Measurements from ENCODE around the gene ST13. TPM values are rescaled to one million over a fixed set of nuclear protein-coding genes. Genes with fewer than 3 reads are reported as not detected.

ST13 gene
- total and polyA plus RNA-seq, 2 of the 4 experiments (the other 2 are of a cell fraction), result 115 to 235 TPM

- no peak for DNase-seq
- H3K4me1 ChIP-seq (ENCODE audit: control insufficient read depth, insufficient read depth, low read length), result peaks cover 2% of the 10 kb centered on the region; the same call in 1 of the 2 replicates
These were observed 42.5 kb downstream of the ST13 start for GRCh38 chr22:40813912-40814315.

More at GRCh38 chr22:40813912-40814315, 42.5 kb downstream of the ST13 start:
- Histone ChIP-seq H3K4me2 (ENCODE audit: low read depth, low read length) (no peak overlapping the region), H3K56ac (ENCODE audit: extremely low read depth, insufficient read depth, low read length) (no peak overlapping the region), H2BK5ac (ENCODE audit: low read depth, low read length, poor library complexity, severe bottlenecking) (no peak overlapping the region), H3K4ac (ENCODE audit: low read depth, low read length) (no peak overlapping the region), H3K14ac (replicated peaks; ENCODE audit: low read depth, low read length) (no peak overlapping the region), H2AK5ac (ENCODE audit: low read depth, low read length) (no peak overlapping the region), H3K27me3 (ENCODE audit: control insufficient read depth, insufficient read depth, low read length) (no peaks in the 10 kb centered on the region), H2BK15ac (ENCODE audit: low read depth, low read length) (no peak overlapping the region), H2AK9ac (replicated peaks; ENCODE audit: low read depth, low read length, poor library complexity) (no peak overlapping the region), H3K36me3 (ENCODE audit: control insufficient read depth, insufficient read depth, low read length) (no peaks in the 10 kb centered on the region), H4K5ac (ENCODE audit: low read depth, low read length) (no peak overlapping the region), H3K27ac (ENCODE audit: insufficient read depth, low read length) (no peak overlapping the region), H3K9me1 (ENCODE audit: insufficient read depth, low read length) (peaks cover 9% of the 10 kb centered on the region), H2AFZ (replicated peaks; ENCODE audit: low read length, poor library complexity) (no peak overlapping the region), H4K20me1 (ENCODE audit: insufficient read depth, low read length) (no peaks in the 10 kb centered on the region; the same call in 1 of the 2 replicates), H3K18ac (ENCODE audit: low read depth, low read length) (no peak overlapping the region), H3K4me3 (ENCODE audit: insufficient read depth, low read depth, low read length) (no peak overlapping the region), H3K9ac (ENCODE audit: low read depth, low read length) (no peak overlapping the region), H3K23ac (ENCODE audit: low read depth, low read length) (no peak overlapping the region), H4K91ac (ENCODE audit: insufficient read depth, low read depth, low read length) (no peak overlapping the region), H2BK20ac (ENCODE audit: low read depth, low read length) (no peak overlapping the region), H4K8ac (ENCODE audit: low read depth in 2 of 2, low read length in 2 of 2) (no peak overlapping the region), H2BK120ac (ENCODE audit: low read depth, low read length) (no peak overlapping the region), H3K9me3 (ENCODE audit: control insufficient read depth, insufficient read depth, low read length) (no peaks in the 10 kb centered on the region), H3K79me1 (ENCODE audit: low read depth in 1 of 2, low read length in 2 of 2) (peaks cover 55 to 61% of the 10 kb centered on the region in 2 experiments)
- TF ChIP-seq FOS (IDR thresholded peaks at IDR 0.05; ENCODE audit: low read depth, low read length) (no peak), MAFK (IDR thresholded peaks at IDR 0.05; ENCODE audit: low read depth, low read length) (no peak), POLR2A (IDR thresholded peaks at IDR 0.05; ENCODE audit: low read depth, low read length) (no peak), USF2 (IDR thresholded peaks at IDR 0.05; ENCODE audit: low read depth, low read length) (no peak), RFX5 (IDR thresholded peaks at IDR 0.05; ENCODE audit: low read depth, low read length) (no peak), BHLHE40 (IDR thresholded peaks at IDR 0.05; ENCODE audit: low read depth, low read length) (no peak), RCOR1 (IDR thresholded peaks at IDR 0.05; ENCODE audit: insufficient replicate concordance, low read length) (no peak), NFE2L2 (IDR thresholded peaks at IDR 0.05; ENCODE audit: low read depth, low read length) (no peak), RAD21 (IDR thresholded peaks at IDR 0.05; ENCODE audit: low read length) (no peak), ELK1 (IDR thresholded peaks at IDR 0.05; ENCODE audit: borderline replicate concordance, low read depth, low read length) (no peak), CHD1 (IDR thresholded peaks at IDR 0.05; ENCODE audit: low read depth, low read length) (no peak), CTCF (conservative IDR thresholded peaks at IDR 0.05; ENCODE audit: low read depth, low read length) (no peak), MAZ (IDR thresholded peaks at IDR 0.05; ENCODE audit: borderline replicate concordance, low read depth, low read length) (no peak), CEBPB (IDR thresholded peaks at IDR 0.05; ENCODE audit: low read depth, low read length) (no peak), MXI1 (IDR thresholded peaks at IDR 0.05; ENCODE audit: borderline replicate concordance, low read depth, low read length) (no peak), SMC3 (IDR thresholded peaks at IDR 0.05; ENCODE audit: low read depth, low read length) (no peak)
- CTCF ChIA-PET, result no interaction called here
- in situ Hi-C loops (cut with MboI; ENCODE audit: low sequenced_read_pairs) (no loop called here), intact Hi-C loops (cut with micrococcal nuclease) (no loop called here), dilution Hi-C loops (cut with HindIII; ENCODE audit: low sequenced_read_pairs, unreplicated experiment) (no loop called here)
- POLR2A ChIA-PET (ENCODE audit: unreplicated experiment), result no interaction called here
- no peak for ATAC-seq (ENCODE audit: low read depth)
- BruUV-seq (replicated peaks), result no TSS peak
